ENCODE results near the gene PTOV1. TPM values are rescaled to one million over a fixed set of nuclear protein-coding genes. Genes with fewer than 3 reads are reported as not detected.

Gene PTOV1
- total RNA-seq, 1 donor from 2014 or later: 168 TPM

DNA sequence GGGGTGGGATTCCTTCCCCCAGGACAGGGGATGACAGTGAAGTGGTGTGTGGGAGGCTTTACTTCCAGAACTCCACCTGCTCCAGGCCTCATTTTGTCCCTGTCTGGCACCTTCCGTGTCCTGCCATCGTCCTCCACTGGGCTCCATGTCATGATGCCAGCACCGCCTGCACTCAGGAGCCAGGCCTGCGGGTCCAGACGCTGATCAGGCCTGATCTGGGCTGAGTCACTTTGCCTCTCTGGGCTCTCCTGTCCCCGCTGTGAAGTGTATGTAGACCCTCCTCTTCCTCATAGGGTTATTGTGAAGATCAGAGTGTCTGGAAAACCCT is 47.5 kb upstream of the PTOV1 start:
- DNase-seq (ENCODE audit: low spot score): no peak
- TF ChIP-seq, protein P1, sequence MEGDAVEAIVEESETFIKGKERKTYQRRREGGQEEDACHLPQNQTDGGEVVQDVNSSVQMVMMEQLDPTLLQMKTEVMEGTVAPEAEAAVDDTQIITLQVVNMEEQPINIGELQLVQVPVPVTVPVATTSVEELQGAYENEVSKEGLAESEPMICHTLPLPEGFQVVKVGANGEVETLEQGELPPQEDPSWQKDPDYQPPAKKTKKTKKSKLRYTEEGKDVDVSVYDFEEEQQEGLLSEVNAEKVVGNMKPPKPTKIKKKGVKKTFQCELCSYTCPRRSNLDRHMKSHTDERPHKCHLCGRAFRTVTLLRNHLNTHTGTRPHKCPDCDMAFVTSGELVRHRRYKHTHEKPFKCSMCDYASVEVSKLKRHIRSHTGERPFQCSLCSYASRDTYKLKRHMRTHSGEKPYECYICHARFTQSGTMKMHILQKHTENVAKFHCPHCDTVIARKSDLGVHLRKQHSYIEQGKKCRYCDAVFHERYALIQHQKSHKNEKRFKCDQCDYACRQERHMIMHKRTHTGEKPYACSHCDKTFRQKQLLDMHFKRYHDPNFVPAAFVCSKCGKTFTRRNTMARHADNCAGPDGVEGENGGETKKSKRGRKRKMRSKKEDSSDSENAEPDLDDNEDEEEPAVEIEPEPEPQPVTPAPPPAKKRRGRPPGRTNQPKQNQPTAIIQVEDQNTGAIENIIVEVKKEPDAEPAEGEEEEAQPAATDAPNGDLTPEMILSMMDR (IDR thresholded peaks at IDR 0.05): no peak
- Mint-ChIP-seq H3K9me3 (ENCODE audit: low read depth) (no peaks in the 10 kb centered on the region), H3K27me3 (ENCODE audit: low read depth) (no peaks in the 10 kb centered on the region), H3K36me3 (ENCODE audit: low read depth) (peaks cover 30% of the 10 kb centered on the region), H3K4me3 (ENCODE audit: unreplicated experiment) (no peak overlapping the region), H3K4me1 (ENCODE audit: low read depth) (peaks cover 8% of the 10 kb centered on the region), H3K27ac (ENCODE audit: unreplicated experiment) (no peak overlapping the region)

DNA sequence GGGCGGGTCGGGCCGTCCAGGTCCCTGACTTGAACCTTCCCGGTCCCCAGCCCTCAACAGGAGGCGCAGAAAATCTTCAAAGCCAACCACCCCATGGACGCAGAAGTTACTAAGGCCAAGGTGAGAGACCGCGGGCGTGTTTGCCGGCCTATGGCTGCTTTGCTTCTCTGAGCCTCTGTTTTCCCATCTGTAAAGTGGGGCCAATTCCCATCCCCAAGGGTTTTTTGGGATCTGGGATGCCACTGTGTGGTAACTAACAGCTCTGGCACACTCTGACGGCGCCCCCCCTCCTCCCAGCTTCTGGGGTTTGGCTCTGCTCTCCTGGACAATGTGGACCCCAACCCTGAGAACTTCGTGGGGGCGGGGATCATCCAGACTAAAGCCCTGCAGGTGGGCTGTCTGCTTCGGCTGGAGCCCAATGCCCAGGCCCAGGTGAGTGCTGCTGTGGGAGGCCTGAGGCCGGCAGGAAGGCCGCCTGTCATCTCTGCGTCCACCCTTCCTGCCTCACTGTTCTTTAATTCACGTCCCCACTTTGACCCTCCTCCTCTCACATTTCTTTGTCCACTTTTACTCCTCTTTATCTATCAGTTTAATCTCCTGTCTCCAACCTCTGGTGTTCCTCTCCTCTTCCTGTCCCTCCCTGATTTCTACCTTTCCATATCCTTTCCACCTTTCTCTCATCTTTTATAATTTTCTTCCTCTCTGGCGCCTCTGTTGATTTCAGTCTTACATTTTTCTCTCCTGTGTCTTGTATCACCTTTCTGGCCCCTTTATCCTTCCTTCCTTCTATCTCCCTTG is 44.9 kb upstream of the PTOV1 start:
- DNase-seq (ENCODE audit: low spot score): no peak
- no peak overlapping the region for H3K27ac Mint-ChIP-seq (ENCODE audit: unreplicated experiment)
- H3K4me1 Mint-ChIP-seq (ENCODE audit: low read depth): peaks cover 14% of the 10 kb centered on the region
- no peaks in the 10 kb centered on the region for H3K9me3 Mint-ChIP-seq (ENCODE audit: low read depth)
- no peaks in the 10 kb centered on the region for H3K27me3 Mint-ChIP-seq (ENCODE audit: low read depth)
- no peak overlapping the region for H3K4me3 Mint-ChIP-seq (ENCODE audit: unreplicated experiment)
- peaks cover 19% of the 10 kb centered on the region for H3K36me3 Mint-ChIP-seq (ENCODE audit: low read depth)
- TF ChIP-seq, protein P1 (IDR thresholded peaks at IDR 0.05): no peak

DNA sequence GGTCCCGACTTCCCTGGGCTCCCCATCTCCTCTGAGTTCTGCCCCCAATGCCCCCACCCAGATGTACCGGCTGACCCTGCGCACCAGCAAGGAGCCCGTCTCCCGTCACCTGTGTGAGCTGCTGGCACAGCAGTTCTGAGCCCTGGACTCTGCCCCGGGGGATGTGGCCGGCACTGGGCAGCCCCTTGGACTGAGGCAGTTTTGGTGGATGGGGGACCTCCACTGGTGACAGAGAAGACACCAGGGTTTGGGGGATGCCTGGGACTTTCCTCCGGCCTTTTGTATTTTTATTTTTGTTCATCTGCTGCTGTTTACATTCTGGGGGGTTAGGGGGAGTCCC is 44.4 kb upstream of the PTOV1 start:
- no peak overlapping the region for H3K4me3 Mint-ChIP-seq (ENCODE audit: unreplicated experiment)
- no peaks in the 10 kb centered on the region for H3K27me3 Mint-ChIP-seq (ENCODE audit: low read depth)
- H3K27ac Mint-ChIP-seq (ENCODE audit: unreplicated experiment): no peak overlapping the region

DNA sequence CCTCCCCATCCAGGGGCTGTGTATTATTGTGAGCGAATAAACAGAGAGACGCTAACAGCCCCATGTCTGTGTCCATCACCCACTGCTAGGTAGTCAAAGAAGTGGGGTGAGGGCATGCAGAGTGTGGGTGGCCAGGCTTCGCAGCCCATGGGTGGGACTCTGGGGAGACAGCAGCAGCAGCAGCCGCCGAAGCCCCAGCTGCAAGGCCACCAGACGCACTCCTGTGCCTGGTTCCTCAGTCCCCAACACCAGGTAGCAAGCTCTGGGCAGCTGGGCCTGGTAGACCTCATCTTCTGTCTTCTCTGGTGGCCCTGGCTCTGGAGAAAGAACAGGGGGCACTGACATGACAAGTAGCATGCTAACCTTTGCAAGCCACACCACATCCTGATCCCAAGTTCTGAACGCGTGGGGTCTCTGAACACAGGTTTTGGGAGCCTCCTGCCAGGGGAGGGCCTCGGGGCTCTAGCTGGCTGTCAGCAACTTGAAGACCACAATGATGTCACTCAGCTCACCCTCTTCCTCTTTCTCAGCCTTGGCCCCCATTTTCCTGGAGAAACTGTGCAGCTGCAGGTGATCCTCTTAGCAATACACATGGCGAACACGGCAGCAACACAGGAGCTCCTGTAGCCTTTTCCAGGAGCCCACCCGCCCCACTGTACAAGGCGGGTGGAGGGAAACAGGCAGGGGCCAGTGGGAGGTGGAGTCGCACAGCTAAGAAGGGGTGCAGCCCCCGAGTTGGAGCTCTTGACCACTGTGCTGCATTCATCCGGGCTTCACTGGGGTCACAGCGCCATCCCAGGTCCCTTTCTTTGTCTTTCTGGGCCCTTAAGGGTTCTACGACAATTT is 43.7 kb upstream of the PTOV1 start:
- no peak overlapping the region for H3K4me3 Mint-ChIP-seq (ENCODE audit: unreplicated experiment)
- no peaks in the 10 kb centered on the region for H3K9me3 Mint-ChIP-seq (ENCODE audit: low read depth)
- TF ChIP-seq, protein P1 (IDR thresholded peaks at IDR 0.05): no peak
- peaks cover 15% of the 10 kb centered on the region for H3K36me3 Mint-ChIP-seq (ENCODE audit: low read depth)
- H3K4me1 Mint-ChIP-seq (ENCODE audit: low read depth): peaks cover 12% of the 10 kb centered on the region
- H3K27me3 Mint-ChIP-seq (ENCODE audit: low read depth): no peaks in the 10 kb centered on the region
- H3K27ac Mint-ChIP-seq (ENCODE audit: unreplicated experiment): peak overlapping the region; percentile 36
- DNase-seq (ENCODE audit: low spot score): no peak

More for the DNA sequence above, 44.4 kb upstream of the PTOV1 start:
- Mint-ChIP-seq H3K36me3 (ENCODE audit: low read depth) (peaks cover 17% of the 10 kb centered on the region), H3K9me3 (ENCODE audit: low read depth) (no peaks in the 10 kb centered on the region), H3K4me1 (ENCODE audit: low read depth) (peaks cover 11% of the 10 kb centered on the region)
- DNase-seq (ENCODE audit: low spot score): no peak
- TF ChIP-seq, protein P1 (IDR thresholded peaks at IDR 0.05): no peak

DNA sequence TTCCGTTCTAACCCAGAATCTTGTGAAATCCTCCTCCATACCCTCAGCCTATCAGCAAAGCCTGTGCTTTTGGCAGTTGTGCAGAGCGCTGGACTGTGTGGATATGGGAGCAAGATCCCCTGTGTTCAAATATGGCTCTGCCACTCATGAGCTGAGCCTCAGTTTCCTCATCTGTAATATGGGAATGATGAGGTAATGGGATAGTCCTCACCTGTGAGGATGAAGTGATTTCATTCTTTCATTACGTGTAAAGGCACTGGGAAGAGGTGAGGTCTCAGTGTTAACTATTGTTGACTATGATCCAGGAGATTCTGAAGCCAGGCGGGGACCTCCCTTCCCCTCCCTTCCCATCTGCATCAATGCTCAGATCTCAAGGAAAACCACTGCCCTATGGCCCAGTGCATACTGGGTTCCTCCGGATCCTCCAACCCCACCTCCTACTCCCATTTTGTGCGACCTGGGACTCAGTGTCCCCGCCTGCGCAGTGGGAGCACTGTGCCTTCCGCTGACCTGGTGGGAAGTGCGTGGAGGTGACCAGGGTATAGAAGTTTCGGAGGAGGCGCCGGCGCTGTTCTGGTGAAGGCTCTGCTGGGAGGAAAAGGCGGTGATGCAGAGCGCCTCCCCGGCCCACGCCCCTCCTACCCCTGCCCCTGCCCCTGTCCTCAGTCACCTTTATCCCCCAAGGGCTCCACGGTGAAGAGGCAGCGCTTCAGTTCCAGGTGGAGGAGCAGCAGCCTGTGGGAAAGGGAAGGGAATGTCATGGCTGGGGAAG is 42.9 kb upstream of the PTOV1 start:
- H3K27ac Mint-ChIP-seq (ENCODE audit: unreplicated experiment): peak overlapping the region; percentile 83
- DNase-seq (ENCODE audit: low spot score): no peak
- H3K36me3 Mint-ChIP-seq (ENCODE audit: low read depth): peaks cover 15% of the 10 kb centered on the region
- H3K27me3 Mint-ChIP-seq (ENCODE audit: low read depth): no peaks in the 10 kb centered on the region
- TF ChIP-seq, protein P1 (IDR thresholded peaks at IDR 0.05): no peak
- peak overlapping the region; percentile 86 for H3K4me3 Mint-ChIP-seq (ENCODE audit: unreplicated experiment)
- H3K4me1 Mint-ChIP-seq (ENCODE audit: low read depth): peaks cover 18% of the 10 kb centered on the region
- no peaks in the 10 kb centered on the region for H3K9me3 Mint-ChIP-seq (ENCODE audit: low read depth)
